HG03103 (cell line): Measurements from ENCODE around the gene ASPSCR1.

ENCODE experiments used
- ATAC-seq: cut with Tn5 transposase; IDR thresholded peaks from one replicate; pipeline ENCODE4 v1.9.1; 2021; ENCODE audit warnings: low read depth; ENCODE audit not compliant: unreplicated experiment

The ASPSCR1 gene

DNA sequence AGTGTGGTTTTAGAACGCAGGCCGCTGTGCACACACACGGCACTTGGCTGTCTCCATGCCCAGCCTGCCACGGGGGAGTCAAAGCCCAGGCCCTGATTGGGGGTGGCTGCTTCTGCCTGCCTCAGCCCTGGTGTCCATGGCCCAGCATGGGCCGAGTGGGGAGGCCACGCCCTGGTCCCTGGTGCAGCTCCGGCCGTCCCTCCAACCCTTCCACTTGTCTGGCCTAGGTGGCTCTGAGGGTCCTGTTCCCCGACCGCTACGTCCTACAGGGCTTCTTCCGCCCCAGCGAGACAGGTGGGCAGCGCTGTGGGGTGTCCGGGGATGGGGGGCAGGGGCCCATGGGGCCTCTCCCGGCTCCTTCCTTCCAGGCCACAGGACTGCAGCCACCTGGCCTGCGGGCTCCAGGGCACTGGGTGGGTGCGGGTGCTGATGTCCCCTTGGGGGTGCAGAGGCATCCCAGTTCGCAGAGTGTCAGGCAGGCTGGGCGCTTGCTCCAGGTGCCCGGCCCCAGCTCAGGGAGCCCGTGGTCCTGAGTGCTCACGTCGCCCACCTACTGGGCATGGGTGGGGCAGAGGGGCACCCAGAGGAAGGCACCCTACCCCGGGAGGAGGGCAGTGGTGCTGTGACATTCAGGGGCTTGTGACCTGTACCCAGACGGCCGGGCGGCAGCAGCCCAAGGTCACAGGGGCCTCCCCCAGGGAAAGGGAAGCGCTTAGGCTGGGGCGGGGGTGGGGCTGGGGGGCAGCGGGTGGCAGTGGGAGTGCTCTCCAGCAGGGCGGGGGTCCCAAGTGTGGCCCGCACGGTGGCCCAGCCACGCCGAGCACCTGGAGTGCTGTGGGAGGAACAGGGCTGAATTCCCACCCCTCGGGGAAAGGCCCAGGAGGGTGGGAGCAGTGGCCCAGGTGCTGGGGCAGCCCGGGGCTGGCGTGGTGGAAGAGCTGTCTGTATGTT lies 33.4 kb downstream of the ASPSCR1 start:
- ATAC-seq = no peak

DNA sequence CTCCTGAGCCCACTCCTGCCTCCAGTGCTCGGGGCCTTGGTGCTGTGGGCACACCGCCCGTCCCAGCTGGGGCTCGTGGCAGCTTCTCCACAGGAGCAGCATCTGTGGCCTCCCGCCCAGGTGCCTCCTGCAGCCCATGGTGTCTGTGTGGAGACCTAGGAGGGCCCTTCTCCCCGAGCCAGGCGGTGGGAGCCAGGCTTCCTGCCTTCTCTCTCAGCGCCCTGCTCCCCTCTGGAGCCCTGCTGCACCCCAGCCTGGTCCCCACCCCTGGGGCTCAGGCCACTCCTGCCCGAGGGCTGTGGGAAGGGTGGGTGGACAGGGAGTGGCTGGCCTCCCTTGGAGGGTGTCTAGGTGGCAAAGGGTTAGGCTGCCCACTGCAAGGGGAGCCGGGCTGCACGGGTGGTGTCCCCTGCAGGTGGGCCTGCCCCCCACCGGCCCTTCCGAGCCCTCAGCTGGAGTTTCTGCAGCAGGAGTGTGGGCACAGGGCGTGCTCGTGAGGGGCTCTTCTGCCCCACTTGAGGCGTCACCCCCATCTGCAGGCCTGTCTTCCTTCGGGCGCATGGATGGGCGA lies 34.3 kb downstream of the ASPSCR1 start:
- ATAC-seq = no peak

DNA sequence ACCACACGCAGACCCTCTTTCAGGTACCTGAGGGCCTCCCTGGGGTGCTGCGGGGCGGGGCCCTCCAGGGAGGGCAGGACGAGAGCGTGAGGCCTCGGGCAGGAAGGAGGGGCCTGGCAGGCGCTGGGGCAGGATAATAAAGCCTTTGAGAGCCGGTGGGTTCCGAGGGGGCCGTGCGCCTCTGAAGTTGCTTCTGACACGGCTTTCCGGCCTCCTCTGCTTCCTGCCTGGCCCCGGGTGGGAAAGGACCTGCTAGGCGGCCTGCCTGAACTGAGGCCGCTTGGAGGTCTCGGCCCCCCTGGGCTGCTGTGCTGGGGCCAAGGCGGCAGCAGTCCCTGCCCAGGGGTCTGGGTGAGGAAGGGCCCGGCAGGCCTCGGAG lies 34.8 kb downstream of the ASPSCR1 start:
- ATAC-seq = no peak

DNA sequence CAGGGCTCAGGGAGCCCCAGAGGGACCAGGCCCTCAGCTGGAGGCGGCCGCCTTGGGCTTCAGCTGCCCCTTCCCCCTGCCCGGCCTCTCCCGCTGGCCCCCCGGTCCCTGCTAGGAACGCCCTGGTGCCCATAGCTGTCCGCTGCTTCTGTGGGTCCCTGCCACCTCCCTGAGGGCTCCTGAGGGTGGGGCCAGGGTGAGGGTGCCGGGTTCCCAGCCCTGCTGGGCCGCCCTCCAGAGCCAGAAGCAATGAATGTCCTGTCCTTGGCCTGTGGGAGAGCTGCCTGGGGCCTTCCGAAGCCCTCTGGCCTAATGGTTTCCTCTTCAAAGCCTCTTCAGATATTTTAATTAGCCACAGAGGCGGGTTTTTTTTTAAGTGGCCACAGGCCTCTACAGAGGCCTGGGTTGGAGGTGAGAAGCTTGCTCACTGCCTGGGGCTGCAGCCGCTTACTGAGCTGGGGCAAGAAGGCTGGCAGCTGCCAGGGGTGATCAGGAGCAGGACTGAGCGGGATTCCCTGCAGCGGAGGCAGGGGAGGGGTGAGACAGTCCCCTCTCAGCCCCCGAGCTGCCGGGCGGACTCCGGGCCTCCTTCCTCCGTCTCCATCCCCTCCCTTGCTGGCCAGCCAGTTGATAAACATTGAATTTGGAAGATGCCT lies 35.3 kb downstream of the ASPSCR1 start:
- no peak for ATAC-seq

DNA sequence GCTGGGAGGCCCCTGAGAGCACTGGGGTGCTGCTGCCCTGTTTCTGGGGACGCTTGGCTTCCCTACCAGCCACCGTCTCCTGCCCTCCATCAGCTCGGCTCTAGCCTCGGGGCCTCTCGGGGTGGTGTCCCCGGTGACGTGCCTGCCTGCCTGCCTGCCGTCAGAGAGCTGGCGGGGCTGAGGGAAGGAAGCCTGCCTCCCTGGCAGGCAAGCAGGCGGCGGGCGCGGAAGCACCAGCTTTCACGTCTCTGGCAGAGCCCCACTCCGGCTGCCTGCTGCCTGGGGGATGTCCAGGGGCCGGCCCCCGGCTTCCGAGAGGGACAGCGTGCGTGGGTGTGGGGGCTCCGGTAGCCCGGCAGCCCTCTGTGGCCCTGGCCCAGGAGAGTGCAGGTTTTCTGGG lies 35.9 kb downstream of the ASPSCR1 start:
- ATAC-seq = no peak

DNA sequence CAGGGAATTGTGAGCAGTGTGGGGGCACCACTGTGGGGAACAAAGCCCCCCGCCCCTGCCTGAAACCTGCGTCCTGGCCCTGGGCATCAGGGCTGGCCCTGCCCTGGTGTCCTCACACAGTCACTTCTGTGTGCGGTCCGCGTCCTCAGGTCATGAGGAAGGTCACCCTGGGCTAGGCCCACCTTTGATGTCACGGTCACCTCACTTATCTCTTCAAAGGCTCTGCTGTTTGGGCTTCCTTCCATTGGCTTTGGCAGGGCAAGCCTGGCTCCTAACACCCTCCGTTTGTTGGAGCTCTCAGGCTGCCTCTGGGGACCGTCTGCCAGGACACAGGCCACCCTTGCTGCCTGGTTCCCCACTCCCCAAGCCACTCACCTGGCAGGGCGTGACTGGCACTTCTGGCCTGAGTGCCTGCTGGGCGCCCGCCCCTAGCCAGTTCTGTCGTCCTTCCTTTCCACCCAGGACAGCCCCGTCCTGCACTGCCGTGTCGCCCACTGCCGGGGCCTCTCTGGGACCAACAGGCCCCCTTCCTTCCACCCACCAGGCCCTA lies 36.4 kb downstream of the ASPSCR1 start:
- no peak for ATAC-seq

DNA sequence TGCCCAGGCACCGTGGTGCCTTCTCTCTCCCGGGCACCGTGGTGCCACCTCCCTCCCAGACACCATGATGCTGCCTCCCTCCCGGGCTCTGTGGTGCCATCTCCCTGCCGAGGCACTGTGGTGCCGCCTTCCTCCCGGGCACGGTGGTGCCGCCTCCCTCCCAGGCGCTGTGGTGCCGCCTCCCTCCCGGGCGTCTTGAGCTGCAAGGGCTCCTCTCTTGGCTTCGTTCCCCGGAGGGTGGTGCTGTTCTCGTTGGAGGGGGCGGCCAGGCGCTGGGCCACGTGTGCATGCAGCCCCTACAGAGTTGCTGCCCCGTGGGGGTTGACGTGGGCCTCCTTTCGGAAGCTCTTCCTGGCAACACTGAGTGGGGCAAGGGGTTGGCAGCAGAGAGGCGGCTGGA lies 37.0 kb downstream of the ASPSCR1 start:
- no peak for ATAC-seq

DNA sequence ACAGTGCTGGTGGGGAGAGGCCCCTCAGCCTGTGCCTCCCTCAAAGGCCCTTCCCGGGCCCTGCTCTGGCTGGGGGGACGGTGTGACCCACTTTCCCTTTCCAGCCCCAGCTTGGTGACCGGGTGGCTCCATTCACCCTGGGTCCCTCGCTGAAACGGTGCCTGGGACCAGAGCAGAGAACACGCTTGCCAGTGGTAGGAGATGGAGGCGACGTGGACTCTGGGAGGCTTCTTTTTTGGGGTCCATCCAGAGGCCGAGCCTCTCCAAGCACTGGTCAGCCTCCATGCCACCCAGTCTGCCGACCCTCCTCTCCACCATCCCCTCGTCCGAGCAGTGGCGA lies 37.5 kb downstream of the ASPSCR1 start:
- no peak for ATAC-seq

DNA sequence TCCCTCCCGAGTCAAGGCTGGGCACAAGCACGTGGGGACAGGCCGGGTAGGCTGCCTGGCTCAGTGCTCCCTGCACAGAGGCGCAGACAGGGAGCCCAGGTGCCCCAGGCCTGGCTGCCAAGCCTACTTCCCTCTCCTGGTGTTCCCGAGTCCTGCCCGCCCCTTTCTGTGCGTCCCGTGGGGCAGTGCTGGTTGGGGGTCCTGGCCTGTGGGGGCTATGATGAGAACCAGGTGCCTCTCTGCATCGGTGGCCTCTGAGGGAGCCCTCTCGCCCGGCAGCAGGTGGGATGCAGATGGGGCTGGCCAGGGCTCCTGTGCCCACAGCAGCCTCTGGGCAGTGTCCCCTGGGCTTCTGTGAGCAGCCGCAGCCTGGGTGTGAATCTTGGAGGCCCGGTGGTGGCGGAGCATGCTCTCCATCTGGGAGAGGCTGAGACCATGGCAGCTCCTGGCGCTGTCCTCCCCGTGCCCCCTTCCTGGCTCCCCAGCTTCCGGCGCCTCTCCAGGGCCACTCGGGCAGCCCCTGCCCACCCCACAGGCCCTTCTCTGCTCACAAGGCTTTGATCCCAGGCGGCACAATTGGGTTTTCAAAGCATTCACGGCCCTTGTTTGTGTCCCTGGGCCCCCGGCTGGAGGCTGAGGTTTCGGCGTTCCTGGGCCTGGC lies 38.0 kb downstream of the ASPSCR1 start:
- no peak for ATAC-seq

DNA sequence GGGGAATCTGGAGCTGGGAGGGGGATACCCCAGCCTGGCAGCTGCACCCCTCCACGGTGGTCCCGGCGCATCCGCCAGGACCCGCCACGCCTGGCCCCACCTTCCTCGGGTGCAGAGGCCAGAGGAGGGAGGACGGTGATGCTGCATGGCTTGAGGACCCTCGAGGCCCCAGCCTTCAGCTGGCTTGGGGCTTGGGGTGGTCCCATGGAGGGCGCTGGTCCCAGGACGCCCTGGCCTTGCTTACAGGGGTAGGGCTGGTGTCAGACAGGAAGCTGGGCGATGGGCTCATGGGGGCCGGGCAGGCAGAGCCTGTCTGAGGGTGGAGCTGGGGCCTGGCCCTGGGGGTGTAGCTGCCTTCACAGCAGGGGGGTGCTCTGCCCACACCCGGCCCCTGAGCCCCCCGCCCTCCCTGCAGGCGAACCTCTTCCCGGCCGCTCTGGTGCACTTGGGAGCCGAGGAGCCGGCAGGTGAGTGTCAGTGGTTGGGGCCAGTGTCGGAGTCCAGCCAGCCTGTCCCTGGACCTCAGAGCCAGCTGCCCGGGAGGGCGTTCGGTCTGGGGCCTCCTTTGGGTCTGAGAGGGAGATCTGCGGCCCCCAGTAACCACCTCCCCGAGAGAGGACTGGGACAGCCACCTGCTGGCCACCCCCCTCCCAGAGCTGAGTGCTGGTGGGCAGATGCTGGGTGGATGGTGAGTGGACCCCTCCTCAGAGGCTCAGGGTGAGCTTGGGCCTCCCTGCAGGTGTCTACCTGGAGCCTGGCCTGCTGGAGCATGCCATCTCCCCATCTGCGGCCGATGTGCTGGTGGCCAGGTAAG lies 38.8 kb downstream of the ASPSCR1 start:
- ATAC-seq = no peak

DNA sequence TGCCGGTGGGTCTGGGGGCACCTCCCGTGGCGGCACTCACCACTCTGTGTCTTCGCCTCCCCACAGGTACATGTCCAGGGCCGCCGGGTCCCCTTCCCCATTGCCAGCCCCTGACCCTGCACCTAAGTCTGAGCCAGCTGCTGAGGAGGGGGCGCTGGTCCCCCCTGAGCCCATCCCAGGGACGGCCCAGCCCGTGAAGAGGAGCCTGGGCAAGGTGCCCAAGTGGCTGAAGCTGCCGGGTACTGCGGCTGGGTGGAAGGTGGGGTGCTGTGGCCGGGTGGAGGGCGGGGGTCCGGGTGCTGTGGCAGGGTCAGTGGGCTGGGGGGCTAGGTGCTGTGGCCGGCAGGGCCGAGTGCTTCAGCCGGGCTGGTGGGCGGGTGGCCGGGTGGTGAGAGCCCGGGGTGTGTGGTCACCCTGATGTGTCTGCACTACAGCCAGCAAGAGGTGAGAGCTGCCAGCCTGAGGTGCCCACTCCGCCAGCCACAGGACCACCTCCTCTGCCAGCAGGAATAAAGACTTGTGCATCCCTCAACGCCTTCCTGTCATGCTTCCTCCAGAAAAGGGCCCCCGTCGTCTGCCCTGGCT lies 39.5 kb downstream of the ASPSCR1 start:
- ATAC-seq = no peak

DNA sequence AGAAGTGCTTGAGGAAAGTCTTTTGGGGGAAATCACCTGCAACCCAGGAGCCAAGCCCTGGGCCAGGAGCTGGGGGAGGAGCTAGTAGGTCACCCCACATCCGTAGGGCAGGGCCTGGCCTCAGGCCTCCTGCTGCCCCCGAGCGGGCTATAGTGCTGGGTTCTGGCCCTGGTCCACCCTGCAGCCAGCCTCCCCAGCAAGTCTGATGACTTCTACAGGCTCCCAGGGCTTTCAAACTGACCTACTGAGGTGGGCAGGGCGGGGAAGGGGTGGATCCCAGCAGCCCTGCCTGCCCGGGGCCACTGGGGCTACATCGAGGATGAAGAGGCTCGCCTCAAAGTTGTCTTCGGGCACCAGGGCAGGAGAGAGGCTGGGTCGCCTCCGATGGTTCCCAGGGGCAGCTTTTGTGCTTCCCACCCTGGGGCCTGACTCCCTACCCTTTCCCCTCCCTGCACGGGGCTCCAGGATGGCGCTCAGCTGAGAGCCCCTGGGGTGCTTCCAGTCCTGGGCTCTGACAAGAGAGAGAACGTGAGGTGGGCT lies 40.3 kb downstream of the ASPSCR1 start:
- ATAC-seq = no peak

DNA sequence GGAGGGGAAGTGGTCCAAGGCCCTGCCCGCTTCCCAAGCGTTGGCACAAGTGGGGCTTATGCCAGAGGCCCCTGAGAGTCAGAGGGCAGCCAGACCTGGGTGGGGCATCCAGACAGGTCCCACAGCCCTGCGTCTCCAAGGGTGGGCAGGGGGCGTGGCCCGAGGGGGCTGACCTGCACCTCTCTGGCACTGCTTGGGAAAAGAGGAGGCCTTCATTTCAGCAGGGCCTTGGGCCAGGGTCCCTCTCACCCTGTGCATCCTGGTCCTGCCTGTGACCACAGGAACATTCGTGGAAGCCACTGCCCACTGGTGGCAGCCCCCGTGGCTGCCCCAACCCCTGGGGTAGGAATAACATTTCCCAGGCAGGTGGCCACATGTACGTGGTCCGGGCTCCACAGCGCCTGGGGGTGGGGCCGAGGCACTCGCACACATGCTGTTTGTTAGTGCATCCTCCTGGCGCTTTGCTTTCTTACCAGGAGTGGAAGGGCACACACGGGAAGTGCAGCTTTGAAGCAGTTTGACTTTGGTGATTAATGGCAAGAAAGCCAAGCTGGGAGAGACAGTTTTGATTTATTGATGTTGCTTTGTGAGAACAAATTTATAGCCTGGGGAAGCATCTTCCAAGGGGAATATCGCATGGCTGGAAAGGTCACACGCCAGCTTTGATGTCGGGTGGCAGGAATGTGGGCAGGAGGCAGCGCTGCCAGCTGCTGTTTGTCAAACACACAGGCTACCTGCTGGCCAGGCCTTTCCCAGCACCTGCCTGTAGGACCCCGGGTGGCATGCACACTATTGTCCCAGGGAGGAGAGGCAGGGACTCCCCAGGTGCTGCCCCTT lies 40.9 kb downstream of the ASPSCR1 start:
- ATAC-seq = no peak

DNA sequence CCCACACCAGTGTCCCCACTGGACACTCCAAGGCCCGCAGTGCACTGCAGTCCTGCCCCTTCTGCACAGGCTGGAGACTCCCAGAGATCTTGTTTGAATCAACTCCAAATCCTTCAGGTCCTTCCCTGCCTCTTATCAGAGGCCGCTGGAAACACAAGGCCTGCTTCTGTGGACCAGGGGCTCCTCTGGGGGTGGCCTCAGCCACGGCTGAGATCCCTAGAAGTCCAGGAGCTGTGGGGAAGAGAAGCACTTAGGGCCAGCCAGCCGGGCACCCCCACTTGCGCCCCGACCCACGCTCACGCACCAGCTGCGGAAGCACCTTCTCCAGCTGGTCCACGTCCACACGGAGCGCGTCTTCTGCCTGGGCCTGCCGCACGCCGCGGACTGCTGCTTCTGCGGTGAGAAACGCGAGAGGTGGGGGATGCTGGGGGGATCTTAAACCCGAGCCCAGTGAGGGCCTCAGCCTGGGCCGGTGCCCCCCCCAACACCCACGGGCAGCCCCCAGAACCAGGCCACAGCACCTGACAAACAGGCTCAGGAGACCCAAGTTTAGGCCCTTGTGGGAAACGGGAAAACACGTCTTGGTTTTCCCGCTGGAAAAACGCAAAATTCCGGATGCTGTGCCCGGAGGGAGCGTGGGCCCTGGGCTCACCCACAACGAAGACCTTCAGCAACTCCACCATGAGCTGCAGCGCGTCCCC lies 41.7 kb downstream of the ASPSCR1 start:
- no peak for ATAC-seq

DNA sequence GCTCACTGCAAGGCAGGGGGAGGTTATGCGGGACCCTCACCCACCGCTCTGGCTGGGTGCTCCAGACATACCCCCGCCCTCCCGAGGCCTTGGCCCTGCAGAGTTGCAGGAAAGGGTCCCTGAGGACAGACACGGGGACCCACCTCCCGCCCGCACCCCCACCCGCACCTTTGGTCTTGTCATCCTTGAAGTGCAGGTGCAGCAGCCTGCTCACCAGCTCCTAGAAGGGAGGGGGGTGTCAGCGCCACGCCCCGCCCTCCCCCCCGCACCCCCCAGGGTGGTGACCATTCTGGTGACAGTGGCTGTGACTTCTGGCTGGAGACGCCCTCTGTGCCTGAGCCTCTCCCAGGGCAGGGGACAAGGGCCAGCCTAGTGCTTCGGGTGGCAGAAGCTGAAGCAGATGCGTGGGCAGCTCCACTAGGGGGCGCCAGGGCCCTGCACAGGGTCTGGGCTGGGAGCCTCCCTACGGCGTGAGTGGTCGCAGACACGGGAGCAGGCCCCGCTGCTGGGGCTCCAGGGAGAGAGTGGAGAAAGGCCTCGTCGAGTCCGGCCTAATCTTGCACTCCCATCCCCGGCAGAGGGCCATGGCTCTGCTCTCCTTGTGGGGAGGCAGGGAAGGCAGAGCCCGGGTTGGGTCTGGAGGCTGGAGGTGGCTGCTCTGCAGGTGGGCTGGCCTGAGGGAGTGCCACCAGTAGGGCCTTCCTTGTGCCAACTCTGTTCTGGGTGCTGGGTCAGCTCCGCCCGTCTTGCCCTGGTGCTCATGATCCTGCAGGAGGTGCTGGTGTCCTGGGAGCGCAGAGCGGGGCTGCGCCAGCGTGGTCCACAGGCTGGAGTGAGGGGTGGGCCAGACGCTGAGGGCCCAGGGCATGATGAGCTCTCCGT lies 42.5 kb downstream of the ASPSCR1 start:
- no peak for ATAC-seq

DNA sequence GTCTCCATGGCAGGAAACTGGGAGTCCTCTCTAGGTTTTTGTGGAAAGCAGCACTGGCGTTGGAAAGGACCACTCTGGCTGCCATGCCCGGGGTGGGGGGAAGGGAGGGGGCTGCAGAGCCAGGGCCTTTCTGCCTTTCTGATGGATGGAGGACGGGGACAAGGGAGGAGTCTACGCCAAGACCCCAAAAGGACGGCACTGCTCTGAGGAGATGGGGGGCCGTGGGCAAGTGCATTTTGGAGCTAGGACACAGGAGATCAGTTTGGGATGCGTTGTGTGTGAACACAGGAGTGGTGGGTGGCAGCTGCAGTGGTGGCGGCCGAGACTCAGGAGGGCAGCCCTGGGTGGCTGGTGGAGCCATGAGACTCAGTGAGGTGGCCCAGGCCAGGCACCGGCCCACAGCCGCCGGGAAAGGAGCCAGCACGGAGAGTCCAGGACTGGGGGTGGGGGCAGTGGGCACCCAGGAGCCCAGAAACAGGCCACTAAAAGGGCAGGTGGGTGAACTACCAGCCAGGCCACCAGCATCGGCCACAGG lies 43.2 kb downstream of the ASPSCR1 start:
- ATAC-seq = no peak
